OCI-LY1 (cell line): Measurements from ENCODE around the gene STXBP2.

Source experiments
- CTCF ChIP-seq: fragments of 200-600 bp; sonication (generic), shearing (Covaris generic); IDR thresholded peaks from 2 replicates; pipeline ENCODE4 v1.5.1; 2017; ENCODE audit warnings: mild to moderate bottlenecking, antibody characterized with exemption, low read length, moderate library complexity, mixed read lengths
- EZH2 ChIP-seq: fragments of 200-600 bp; sonication (generic), shearing (Covaris generic); IDR thresholded peaks from 2 replicates; pipeline ENCODE4 v1.8.0; 2017; ENCODE audit warnings: borderline replicate concordance, mixed run types, mild to moderate bottlenecking, antibody characterized with exemption, low read length, moderate library complexity, mixed read lengths

- TF ChIP-seq CTCF (no peak), EZH2 (no peak)
Observed at GRCh38 chr19:7670150-7670783, 33.4 kb downstream of the STXBP2 start.
